Transverse colon (tissue), 4 donors: ENCODE measurements around the gene BHMT2. TPM values are rescaled to one million over a fixed set of nuclear protein-coding genes. Genes with fewer than 3 reads are reported as not detected.
A peak's percentile ranks its signal among the peaks of the same experiment; 100 is the strongest.

ENCODE experiments used
- DNase-seq: peaks from one replicate; pipeline ENCODE4 v3.0.0-alpha.2; 2019
- H3K27ac ChIP-seq, 4 donors: fragments of 200-600 bp; sonication (generic); 2 replicates each; pipeline ENCODE4 v1.5.1; 2016 to 2018; ENCODE audit warnings: inconsistent platforms in 4 of 4
- H3K27me3 ChIP-seq: fragments of 200-600 bp; sonication (generic); 2 replicates; pipeline ENCODE4 v1.5.1; 2017; ENCODE audit warnings: inconsistent platforms
- H3K36me3 ChIP-seq, 4 donors: fragments of 200-600 bp; sonication (generic); 2 replicates each; pipeline ENCODE4 v1.5.1; 2017 to 2019; ENCODE audit warnings: inconsistent platforms in 4 of 4
- H3K4me1 ChIP-seq, 4 donors: fragments of 200-600 bp; sonication (generic); 2 replicates each; pipeline ENCODE4 v1.5.1; 2017 to 2020; ENCODE audit warnings: inconsistent platforms in 4 of 4
- H3K4me3 ChIP-seq, 4 donors: fragments of 200-600 bp; sonication (generic); 1 replicate in 1 of 4; 2 replicates in 3 of 4; pipeline versions ENCODE4 v1.5.1 to v1.6.1; 2017 to 2019; ENCODE audit warnings: inconsistent platforms in 4 of 4
- H3K9me3 ChIP-seq, 2 donors: fragments of 200-600 bp; sonication (generic); 2 replicates each; pipeline ENCODE4 v1.5.1; 2017 to 2019; ENCODE audit warnings: inconsistent platforms in 2 of 2
- EP300 ChIP-seq: sonication (generic); formaldehyde crosslinking; IDR thresholded peaks from one replicate; pipeline ENCODE4 v1.6.1; 2017; ENCODE audit warnings: antibody characterized with exemption, low read depth
- POLR2A ChIP-seq: fragments of 450-650 bp; IDR thresholded peaks from one replicate; pipeline ENCODE4 v1.6.1; 2016; ENCODE audit warnings: antibody characterized with exemption, mild to moderate bottlenecking, moderate library complexity
- POLR2AphosphoS5 ChIP-seq, 3 donors: sonication (generic); formaldehyde crosslinking; IDR thresholded peaks; one replicate each; pipeline ENCODE4 v1.6.1; 2016; ENCODE audit warnings: antibody characterized with exemption in 3 of 3
- WGBS, 2 donors: methylation state at CpG; one replicate each; pipeline ENCODE4 v1.1.5; 2018; ENCODE audit warnings: low coverage in 1 of 2; 5-methylcytosine and 5-hydroxymethylcytosine counted together
- in situ Hi-C, 4 donors: fragments of 200-750 bp; cut with MboI; loops; one replicate each; pipeline versions ENCODE4 v1.15.0 to v1.15.1; 2017; ENCODE audit warnings: low sequenced_read_pairs in 3 of 4, low pct_ligation_motif_present in 1 of 4, low pct_unique_long_range_greater_than_20kb in 1 of 4
- intact Hi-C: fragments of 100-400 bp; cut with DNase I; formaldehyde crosslinking; loops from one replicate; pipeline ENCODE4 v1.15.1; 2023; ENCODE audit warnings: low total_unique reads
- total RNA-seq, 4 donors: library from RNA; depleted of rRNA; stranded (reverse); fragments of >200 nt; gene quantifications; one replicate each; pipeline ENCODE4 v1.1.0, GENCODE V29; 2016
- TF ChIP-seq, protein P1 (sequence below), 5 experiments: fragments of 200-600 bp in 3 of 5; fragments of 450-650 bp in 2 of 5; sonication (generic) in 3 of 5; IDR thresholded peaks; 1 replicate in 2 of 5; 2 replicates in 3 of 5; pipeline ENCODE4 v1.5.1; 2016 to 2017; ENCODE audit warnings: antibody characterized with exemption in 5 of 5, inconsistent platforms in 3 of 5, mild to moderate bottlenecking in 2 of 5, moderate library complexity in 1 of 5

BHMT2 gene
- total RNA-seq, 4 donors from 2014 or later: 1.6 to 12.1 (median 2.5) TPM

DNA sequence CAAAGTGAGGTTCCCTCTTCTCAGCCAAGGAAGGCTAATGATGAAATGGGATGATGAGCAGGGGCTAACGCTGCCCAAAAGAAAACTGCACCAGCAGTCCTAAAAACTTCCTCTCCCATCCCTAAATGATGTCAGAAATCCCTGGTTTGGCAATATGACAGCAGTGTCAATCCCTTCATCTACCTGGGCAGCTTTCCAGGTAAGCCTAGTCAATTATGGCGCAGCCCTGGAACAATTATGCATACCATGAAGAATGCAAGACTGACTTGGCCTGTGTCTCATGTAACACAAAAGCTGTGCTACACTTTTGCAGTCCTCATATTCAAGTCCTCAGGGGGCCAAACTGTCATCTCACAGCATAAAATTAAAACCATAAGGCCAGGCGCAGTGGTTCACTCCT, 7.1 kb upstream of the BHMT2 start:
- Histone ChIP-seq H3K4me1 (no peaks in the 10 kb centered on the region), H3K36me3 (no peaks in the 10 kb centered on the region), H3K27ac (no peak overlapping the region), H3K9me3 (no peaks in the 10 kb centered on the region), H3K27me3 (no peaks in the 10 kb centered on the region), H3K4me3 (no peak overlapping the region)
- intact Hi-C loops (no loop called here), in situ Hi-C loops (no loop called here)
- 60 to 68% methylated on average over 1 to 3 of the region's 3 CpGs for WGBS, 2 donors
- DNase-seq: no peak
- TF ChIP-seq, protein P1, sequence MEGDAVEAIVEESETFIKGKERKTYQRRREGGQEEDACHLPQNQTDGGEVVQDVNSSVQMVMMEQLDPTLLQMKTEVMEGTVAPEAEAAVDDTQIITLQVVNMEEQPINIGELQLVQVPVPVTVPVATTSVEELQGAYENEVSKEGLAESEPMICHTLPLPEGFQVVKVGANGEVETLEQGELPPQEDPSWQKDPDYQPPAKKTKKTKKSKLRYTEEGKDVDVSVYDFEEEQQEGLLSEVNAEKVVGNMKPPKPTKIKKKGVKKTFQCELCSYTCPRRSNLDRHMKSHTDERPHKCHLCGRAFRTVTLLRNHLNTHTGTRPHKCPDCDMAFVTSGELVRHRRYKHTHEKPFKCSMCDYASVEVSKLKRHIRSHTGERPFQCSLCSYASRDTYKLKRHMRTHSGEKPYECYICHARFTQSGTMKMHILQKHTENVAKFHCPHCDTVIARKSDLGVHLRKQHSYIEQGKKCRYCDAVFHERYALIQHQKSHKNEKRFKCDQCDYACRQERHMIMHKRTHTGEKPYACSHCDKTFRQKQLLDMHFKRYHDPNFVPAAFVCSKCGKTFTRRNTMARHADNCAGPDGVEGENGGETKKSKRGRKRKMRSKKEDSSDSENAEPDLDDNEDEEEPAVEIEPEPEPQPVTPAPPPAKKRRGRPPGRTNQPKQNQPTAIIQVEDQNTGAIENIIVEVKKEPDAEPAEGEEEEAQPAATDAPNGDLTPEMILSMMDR (IDR thresholded peaks at IDR 0.05): no peak
- TF ChIP-seq POLR2AphosphoS5 (IDR thresholded peaks at IDR 0.05) (no peak), EP300 (no peak), POLR2A (no peak)

GRCh38 chr5:79070350-79070667, 742 bp downstream of the BHMT2 start:
- intact Hi-C loops (no loop called here), in situ Hi-C loops (no loop called here)
- Histone ChIP-seq H3K4me1 (peaks cover 0 to 5% (median 0%) of the 10 kb centered on the region in 4 donors), H3K9me3 (no peaks in the 10 kb centered on the region), H3K36me3 (no peaks in the 10 kb centered on the region), H3K27me3 (peaks cover 12% of the 10 kb centered on the region), H3K4me3 (peak overlapping the region in 1 of 4 donors; percentile 32), H3K27ac (peak overlapping the region in 3 of 4 donors; percentile 41 to 59 (median 42))
- TF ChIP-seq POLR2AphosphoS5 (IDR thresholded peaks at IDR 0.05): no peak
- TF ChIP-seq EP300: no peak
- TF ChIP-seq POLR2A: no peak
- TF ChIP-seq, protein P1 (IDR thresholded peaks at IDR 0.05): no peak
- DNase-seq: no peak
- 57% methylated on average over 9 of the region's 9 CpGs; no CpG with 5 or more reads in 1 of the 2 donors for WGBS, 2 donors

GRCh38 chr5:79074641-79075040, 5.1 kb downstream of the BHMT2 start:
- WGBS, 2 donors: 59 to 73% methylated on average over 4 to 6 of the region's 6 CpGs
- TF ChIP-seq, protein P1 (IDR thresholded peaks at IDR 0.05): no peak
- TF ChIP-seq POLR2AphosphoS5 (IDR thresholded peaks at IDR 0.05) (no peak), POLR2A (no peak), EP300 (no peak)
- H3K36me3 ChIP-seq: no peaks in the 10 kb centered on the region
- no peaks in the 10 kb centered on the region for H3K9me3 ChIP-seq
- no peak for DNase-seq
- intact Hi-C loops (no loop called here), in situ Hi-C loops (no loop called here)
- no peak overlapping the region for H3K4me3 ChIP-seq
- peaks cover 4% of the 10 kb centered on the region for H3K27me3 ChIP-seq
- H3K4me1 ChIP-seq: peaks cover 0 to 4% (median 0%) of the 10 kb centered on the region in 4 donors
- H3K27ac ChIP-seq: no peak overlapping the region

DNA sequence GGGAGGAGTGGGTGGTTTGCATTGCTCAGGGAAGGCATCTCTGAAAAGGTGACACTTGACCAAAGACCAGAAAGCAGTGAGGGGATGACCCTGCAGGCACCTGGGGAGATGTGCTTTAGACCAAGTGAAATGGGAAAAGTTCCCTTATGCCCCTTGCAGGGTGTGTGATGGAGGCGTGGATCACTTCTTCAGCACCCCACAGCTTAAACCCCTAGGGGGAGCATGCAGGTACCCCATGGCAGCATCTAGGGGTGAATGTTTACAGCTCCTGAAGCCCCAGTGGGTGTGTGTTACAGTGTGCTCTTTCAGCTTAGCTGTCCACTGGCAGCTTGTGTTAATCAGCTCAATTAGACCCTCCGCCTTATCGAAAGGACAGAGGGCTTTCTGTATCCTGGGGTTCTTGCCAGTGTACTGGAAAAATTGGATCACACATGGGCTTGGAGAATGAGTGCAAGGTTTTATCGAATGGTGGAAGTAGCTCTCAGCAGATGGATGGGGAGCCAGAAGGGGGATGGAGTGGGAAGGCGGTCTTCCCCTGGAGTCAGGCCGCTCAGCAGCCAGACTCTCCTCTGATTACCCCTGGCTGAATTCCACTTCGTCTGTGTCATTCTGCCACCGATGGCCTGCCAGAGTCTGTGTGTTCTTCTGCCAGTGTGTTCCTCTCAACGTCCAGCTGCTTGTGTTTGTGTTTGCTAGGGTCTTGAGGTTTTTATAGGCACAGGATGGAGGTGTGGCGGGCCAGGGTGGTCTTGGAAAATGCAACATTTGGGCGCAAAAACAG, 6.3 kb downstream of the BHMT2 start:
- intact Hi-C loops: no loop called here
- 76 to 83% methylated on average over 5 to 11 of the region's 11 CpGs for WGBS, 2 donors
- no peaks in the 10 kb centered on the region for H3K27me3 ChIP-seq
- in situ Hi-C loops: no loop called here
- H3K36me3 ChIP-seq: no peaks in the 10 kb centered on the region
- H3K9me3 ChIP-seq: no peaks in the 10 kb centered on the region
- no peak overlapping the region for H3K4me3 ChIP-seq
- H3K4me1 ChIP-seq: no peaks in the 10 kb centered on the region
- no peak overlapping the region for H3K27ac ChIP-seq
- DNase-seq: no peak
- TF ChIP-seq EP300 (no peak), POLR2A (no peak), POLR2AphosphoS5 (IDR thresholded peaks at IDR 0.05) (no peak)
- TF ChIP-seq, protein P1 (IDR thresholded peaks at IDR 0.05): no peak
